Nephron (organoid): Measurements from ENCODE around the gene PTPN11.
"Not testable (repeated sequence)": the region's sequence is repeated elsewhere in the genome, so short reads cannot be mapped to it uniquely, and the experiment has no call there.

Source experiments
- H3K27ac Mint-ChIP-seq, 3 experiments: 2 replicates each; pipeline ENCODE4 v1.8.0; 2020; ENCODE audit warnings: mixed read lengths in 3 of 3, mild to moderate bottlenecking in 2 of 3, moderate library complexity in 1 of 3
- H3K27me3 Mint-ChIP-seq: 2 replicates; pipeline ENCODE4 v1.8.0; 2021; ENCODE audit warnings: low read depth, mild to moderate bottlenecking, moderate library complexity, mixed read lengths
- H3K36me3 Mint-ChIP-seq: 2 replicates; pipeline ENCODE4 v1.8.0; 2020; ENCODE audit warnings: low read depth, mixed read lengths
- H3K4me1 Mint-ChIP-seq: 2 replicates; pipeline ENCODE4 v1.8.0; 2020; ENCODE audit warnings: mixed read lengths
- H3K4me3 Mint-ChIP-seq, 3 experiments: 2 replicates each; pipeline ENCODE4 v1.8.0; 2020; ENCODE audit warnings: mild to moderate bottlenecking in 3 of 3, mixed read lengths in 3 of 3, moderate library complexity in 2 of 3
- H3K9me3 Mint-ChIP-seq: 2 replicates; pipeline ENCODE4 v1.8.0; 2020; ENCODE audit warnings: mixed read lengths
- CTCF ChIP-seq, 3 experiments: fragments of 200-600 bp; sonication (generic); IDR thresholded peaks; one replicate each; pipeline ENCODE4 v1.5.0; 2021; ENCODE audit warnings: antibody characterized with exemption in 3 of 3; ENCODE audit not compliant: unreplicated experiment in 3 of 3

Gene PTPN11

GRCh38 chr12:112439769-112440168 is 21.0 kb downstream of the PTPN11 start:
- H3K4me3 Mint-ChIP-seq: no peak overlapping the region
- no peaks in the 10 kb centered on the region for H3K36me3 Mint-ChIP-seq
- no peaks in the 10 kb centered on the region for H3K27me3 Mint-ChIP-seq
- no peaks in the 10 kb centered on the region for H3K4me1 Mint-ChIP-seq
- TF ChIP-seq CTCF (IDR thresholded peaks at IDR 0.05; ENCODE audit: unreplicated experiment in 3 of 3): no peak
- H3K27ac Mint-ChIP-seq: no peak overlapping the region
- no peaks in the 10 kb centered on the region for H3K9me3 Mint-ChIP-seq

- not testable (repeated sequence) for H3K27me3 Mint-ChIP-seq, H3K27ac Mint-ChIP-seq, H3K9me3 Mint-ChIP-seq, H3K4me1 Mint-ChIP-seq, H3K36me3 Mint-ChIP-seq, H3K4me3 Mint-ChIP-seq
These were observed 21.9 kb downstream of the PTPN11 start for GRCh38 chr12:112440653-112441052.

GRCh38 chr12:112443916-112444315 is 25.2 kb downstream of the PTPN11 start:
- Mint-ChIP-seq H3K9me3 (no peaks in the 10 kb centered on the region), H3K36me3 (peaks cover 13% of the 10 kb centered on the region), H3K27me3 (no peaks in the 10 kb centered on the region), H3K4me1 (no peaks in the 10 kb centered on the region), H3K4me3 (no peak overlapping the region), H3K27ac (no peak overlapping the region)
- TF ChIP-seq CTCF (IDR thresholded peaks at IDR 0.05; ENCODE audit: unreplicated experiment in 3 of 3): no peak

- Mint-ChIP-seq H3K4me1 (no peaks in the 10 kb centered on the region), H3K36me3 (peaks cover 23% of the 10 kb centered on the region), H3K9me3 (no peaks in the 10 kb centered on the region), H3K27ac (no peak overlapping the region), H3K4me3 (no peak overlapping the region), H3K27me3 (no peaks in the 10 kb centered on the region)
- TF ChIP-seq CTCF (IDR thresholded peaks at IDR 0.05; ENCODE audit: unreplicated experiment in 3 of 3): no peak
These were observed 27.4 kb downstream of the PTPN11 start for GRCh38 chr12:112446008-112446725.

- Mint-ChIP-seq H3K9me3 (no peaks in the 10 kb centered on the region), H3K4me3 (no peak overlapping the region), H3K27me3 (no peaks in the 10 kb centered on the region), H3K36me3 (peaks cover 23% of the 10 kb centered on the region), H3K27ac (no peak overlapping the region), H3K4me1 (no peaks in the 10 kb centered on the region)
- no peak for TF ChIP-seq CTCF (IDR thresholded peaks at IDR 0.05; ENCODE audit: unreplicated experiment in 3 of 3)
These were observed 28.4 kb downstream of the PTPN11 start for GRCh38 chr12:112447106-112447505.

- H3K4me1 Mint-ChIP-seq, H3K27ac Mint-ChIP-seq, H3K4me3 Mint-ChIP-seq, H3K9me3 Mint-ChIP-seq, H3K27me3 Mint-ChIP-seq: not testable (repeated sequence)
- H3K36me3 Mint-ChIP-seq: peaks cover 29% of the 10 kb centered on the region
These were observed 29.4 kb downstream of the PTPN11 start for GRCh38 chr12:112448165-112448564.

GRCh38 chr12:112450725-112451124 is 32.0 kb downstream of the PTPN11 start:
- no peak for TF ChIP-seq CTCF (IDR thresholded peaks at IDR 0.05; ENCODE audit: unreplicated experiment in 3 of 3)
- Mint-ChIP-seq H3K27ac (no peak overlapping the region), H3K27me3 (no peaks in the 10 kb centered on the region), H3K4me3 (no peak overlapping the region), H3K36me3 (peaks cover 42% of the 10 kb centered on the region), H3K9me3 (no peaks in the 10 kb centered on the region), H3K4me1 (no peaks in the 10 kb centered on the region)
